HG02759 (cell line): Measurements from ENCODE around the gene RNASE4.
"Not testable (repeated sequence)": the region's sequence is repeated elsewhere in the genome, so short reads cannot be mapped to it uniquely, and the experiment has no call there.

ENCODE experiments used
- ATAC-seq: cut with Tn5 transposase; IDR thresholded peaks from one replicate; pipeline ENCODE4 v1.9.1; 2021; ENCODE audit warnings: mild to moderate bottlenecking, moderate library complexity; ENCODE audit not compliant: unreplicated experiment

RNASE4 gene

GRCh38 chr14:20697273-20698017 lies 13.1 kb downstream of the RNASE4 start:
- ATAC-seq: no peak

- no peak for ATAC-seq
Measured at GRCh38 chr14:20698018-20698329, 13.6 kb downstream of the RNASE4 start.

GRCh38 chr14:20698934-20699333 lies 14.6 kb downstream of the RNASE4 start:
- ATAC-seq: no peak

GRCh38 chr14:20699931-20700330 lies 15.6 kb downstream of the RNASE4 start:
- no peak for ATAC-seq

- not testable (repeated sequence) for ATAC-seq
Measured at GRCh38 chr14:20700965-20701364, 16.6 kb downstream of the RNASE4 start.

- no peak for ATAC-seq
Measured at GRCh38 chr14:20706657-20707355, 22.4 kb downstream of the RNASE4 start.

GRCh38 chr14:20707622-20708021 lies 23.3 kb downstream of the RNASE4 start:
- no peak for ATAC-seq

GRCh38 chr14:20711261-20711660 lies 26.9 kb downstream of the RNASE4 start:
- ATAC-seq: no peak

- no peak for ATAC-seq
Measured at GRCh38 chr14:20711685-20712084, 27.3 kb downstream of the RNASE4 start.

- ATAC-seq: no peak
Measured at GRCh38 chr14:20712904-20713303, 28.5 kb downstream of the RNASE4 start.

- ATAC-seq: no peak
Measured at GRCh38 chr14:20714593-20715250, 30.4 kb downstream of the RNASE4 start.

- ATAC-seq: no peak
Measured at GRCh38 chr14:20719777-20720176, 35.4 kb downstream of the RNASE4 start.

GRCh38 chr14:20720741-20721140 lies 36.4 kb downstream of the RNASE4 start:
- ATAC-seq: no peak

- no peak for ATAC-seq
Measured at GRCh38 chr14:20722016-20722415, 37.7 kb downstream of the RNASE4 start.

GRCh38 chr14:20723488-20723887 lies 39.1 kb downstream of the RNASE4 start:
- ATAC-seq: no peak

GRCh38 chr14:20726121-20726520 lies 41.8 kb downstream of the RNASE4 start:
- ATAC-seq: not testable (repeated sequence)

GRCh38 chr14:20726531-20726930 lies 42.2 kb downstream of the RNASE4 start:
- ATAC-seq: no peak

GRCh38 chr14:20730891-20731290 lies 46.5 kb downstream of the RNASE4 start:
- no peak for ATAC-seq

- ATAC-seq: no peak
Measured at GRCh38 chr14:20732477-20732876, 48.1 kb downstream of the RNASE4 start.

GRCh38 chr14:20732979-20733635 lies 48.7 kb downstream of the RNASE4 start:
- no peak for ATAC-seq

- no peak for ATAC-seq
Measured at GRCh38 chr14:20733684-20734429, 49.5 kb downstream of the RNASE4 start.
